SH-SY5Y (cell line): Measurements from ENCODE around the gene KIF9.

Experiments
- GATA2 ChIP-seq: IDR thresholded peaks from 2 replicates; pipeline ENCODE4 v1.6.1; 2011; ENCODE audit warnings: mild to moderate bottlenecking, low read depth, low read length
- GATA3 ChIP-seq: IDR thresholded peaks from 2 replicates; pipeline ENCODE4 v1.6.1; 2011; ENCODE audit warnings: low read depth, mild to moderate bottlenecking, low read length, moderate library complexity

DNA sequence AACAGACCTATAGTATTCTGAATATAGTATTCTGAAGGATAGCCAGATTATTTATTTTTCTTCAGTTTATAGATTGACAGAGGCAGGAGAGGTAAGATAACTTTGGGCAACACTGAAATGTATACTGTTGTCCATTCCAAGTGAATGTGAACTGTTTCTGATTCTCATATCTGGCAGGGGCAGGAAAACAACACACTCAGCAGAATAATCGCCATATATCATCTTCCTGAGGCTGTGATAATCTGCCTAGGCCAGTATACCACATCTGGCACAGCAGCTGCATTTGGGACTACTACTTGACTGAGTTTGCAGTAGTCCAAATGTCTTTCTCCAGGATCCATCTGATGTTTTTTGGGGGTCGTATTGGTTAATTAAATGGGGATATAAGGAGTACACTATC lies 96.3 kb downstream of the KIF9 start:
- TF ChIP-seq GATA3 (no peak), GATA2 (no peak)
